ENCODE measurements around the gene THTPA. TPM values are rescaled to one million over a fixed set of nuclear protein-coding genes. Genes with fewer than 3 reads are reported as not detected.

Gene THTPA
- total and polyA plus RNA-seq, 2 of the 13 experiments (the other 11 are each of a cell fraction or from before 2014, with no cell fraction given): 7.4 to 8.7 TPM

DNA sequence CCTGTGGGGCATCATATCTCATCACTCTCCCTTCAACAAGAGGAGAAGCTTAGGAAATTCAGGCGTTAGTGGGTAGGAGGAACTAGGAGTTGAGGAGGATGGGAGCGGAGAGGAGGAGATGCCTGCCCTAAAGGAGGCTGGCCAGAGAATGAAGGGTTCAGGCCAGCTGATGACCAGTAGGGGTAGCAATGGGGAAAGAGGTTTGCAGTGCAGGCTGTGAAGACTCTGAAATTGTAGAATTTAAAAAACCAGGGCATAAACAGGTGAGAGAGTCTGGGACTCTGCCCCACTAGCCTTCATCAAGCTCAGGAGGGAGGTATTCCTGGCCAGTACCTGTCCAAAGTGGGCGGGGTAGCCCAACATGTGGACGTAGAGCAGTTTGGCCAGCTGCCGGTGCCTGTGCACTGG lies 10.7 kb downstream of the THTPA start (continued):
- TF ChIP-seq SPEN (CRISPR knock-in tag; IDR thresholded peaks at IDR 0.05; ENCODE audit: low read depth) (no peak), IRF2 (CRISPR knock-in tag; IDR thresholded peaks at IDR 0.05) (0 out of 2 replicates have a peak, but pooled peaks have one; percentile 26), ZNF781 (CRISPR knock-in tag; IDR thresholded peaks at IDR 0.05; ENCODE audit: borderline replicate concordance, not compliant biosample characterization) (no peak), ZNF331 (CRISPR knock-in tag; IDR thresholded peaks at IDR 0.05) (no peak), NFKBIZ (CRISPR knock-in tag; IDR thresholded peaks at IDR 0.05) (no peak), SMARCC2 (IDR thresholded peaks at IDR 0.05) (no peak), ZNF644 (CRISPR knock-in tag; IDR thresholded peaks at IDR 0.05; ENCODE audit: low read depth) (no peak), JARID2 (CRISPR knock-in tag; IDR thresholded peaks at IDR 0.05; ENCODE audit: insufficient replicate concordance) (peak; percentile 65), HMG20B (CRISPR knock-in tag; conservative IDR thresholded peaks at IDR 0.05) (no peak), MTF1 (CRISPR knock-in tag; IDR thresholded peaks at IDR 0.05) (no peak), ZNF451 (CRISPR knock-in tag; IDR thresholded peaks at IDR 0.05) (no peak), ZNF446 (CRISPR knock-in tag; IDR thresholded peaks at IDR 0.05) (no peak), ZNF564 (CRISPR knock-in tag; IDR thresholded peaks at IDR 0.05) (no peak), TBX2 (CRISPR knock-in tag; IDR thresholded peaks at IDR 0.05; ENCODE audit: borderline replicate concordance) (no peak)
- TF ChIP-seq, protein P1, sequence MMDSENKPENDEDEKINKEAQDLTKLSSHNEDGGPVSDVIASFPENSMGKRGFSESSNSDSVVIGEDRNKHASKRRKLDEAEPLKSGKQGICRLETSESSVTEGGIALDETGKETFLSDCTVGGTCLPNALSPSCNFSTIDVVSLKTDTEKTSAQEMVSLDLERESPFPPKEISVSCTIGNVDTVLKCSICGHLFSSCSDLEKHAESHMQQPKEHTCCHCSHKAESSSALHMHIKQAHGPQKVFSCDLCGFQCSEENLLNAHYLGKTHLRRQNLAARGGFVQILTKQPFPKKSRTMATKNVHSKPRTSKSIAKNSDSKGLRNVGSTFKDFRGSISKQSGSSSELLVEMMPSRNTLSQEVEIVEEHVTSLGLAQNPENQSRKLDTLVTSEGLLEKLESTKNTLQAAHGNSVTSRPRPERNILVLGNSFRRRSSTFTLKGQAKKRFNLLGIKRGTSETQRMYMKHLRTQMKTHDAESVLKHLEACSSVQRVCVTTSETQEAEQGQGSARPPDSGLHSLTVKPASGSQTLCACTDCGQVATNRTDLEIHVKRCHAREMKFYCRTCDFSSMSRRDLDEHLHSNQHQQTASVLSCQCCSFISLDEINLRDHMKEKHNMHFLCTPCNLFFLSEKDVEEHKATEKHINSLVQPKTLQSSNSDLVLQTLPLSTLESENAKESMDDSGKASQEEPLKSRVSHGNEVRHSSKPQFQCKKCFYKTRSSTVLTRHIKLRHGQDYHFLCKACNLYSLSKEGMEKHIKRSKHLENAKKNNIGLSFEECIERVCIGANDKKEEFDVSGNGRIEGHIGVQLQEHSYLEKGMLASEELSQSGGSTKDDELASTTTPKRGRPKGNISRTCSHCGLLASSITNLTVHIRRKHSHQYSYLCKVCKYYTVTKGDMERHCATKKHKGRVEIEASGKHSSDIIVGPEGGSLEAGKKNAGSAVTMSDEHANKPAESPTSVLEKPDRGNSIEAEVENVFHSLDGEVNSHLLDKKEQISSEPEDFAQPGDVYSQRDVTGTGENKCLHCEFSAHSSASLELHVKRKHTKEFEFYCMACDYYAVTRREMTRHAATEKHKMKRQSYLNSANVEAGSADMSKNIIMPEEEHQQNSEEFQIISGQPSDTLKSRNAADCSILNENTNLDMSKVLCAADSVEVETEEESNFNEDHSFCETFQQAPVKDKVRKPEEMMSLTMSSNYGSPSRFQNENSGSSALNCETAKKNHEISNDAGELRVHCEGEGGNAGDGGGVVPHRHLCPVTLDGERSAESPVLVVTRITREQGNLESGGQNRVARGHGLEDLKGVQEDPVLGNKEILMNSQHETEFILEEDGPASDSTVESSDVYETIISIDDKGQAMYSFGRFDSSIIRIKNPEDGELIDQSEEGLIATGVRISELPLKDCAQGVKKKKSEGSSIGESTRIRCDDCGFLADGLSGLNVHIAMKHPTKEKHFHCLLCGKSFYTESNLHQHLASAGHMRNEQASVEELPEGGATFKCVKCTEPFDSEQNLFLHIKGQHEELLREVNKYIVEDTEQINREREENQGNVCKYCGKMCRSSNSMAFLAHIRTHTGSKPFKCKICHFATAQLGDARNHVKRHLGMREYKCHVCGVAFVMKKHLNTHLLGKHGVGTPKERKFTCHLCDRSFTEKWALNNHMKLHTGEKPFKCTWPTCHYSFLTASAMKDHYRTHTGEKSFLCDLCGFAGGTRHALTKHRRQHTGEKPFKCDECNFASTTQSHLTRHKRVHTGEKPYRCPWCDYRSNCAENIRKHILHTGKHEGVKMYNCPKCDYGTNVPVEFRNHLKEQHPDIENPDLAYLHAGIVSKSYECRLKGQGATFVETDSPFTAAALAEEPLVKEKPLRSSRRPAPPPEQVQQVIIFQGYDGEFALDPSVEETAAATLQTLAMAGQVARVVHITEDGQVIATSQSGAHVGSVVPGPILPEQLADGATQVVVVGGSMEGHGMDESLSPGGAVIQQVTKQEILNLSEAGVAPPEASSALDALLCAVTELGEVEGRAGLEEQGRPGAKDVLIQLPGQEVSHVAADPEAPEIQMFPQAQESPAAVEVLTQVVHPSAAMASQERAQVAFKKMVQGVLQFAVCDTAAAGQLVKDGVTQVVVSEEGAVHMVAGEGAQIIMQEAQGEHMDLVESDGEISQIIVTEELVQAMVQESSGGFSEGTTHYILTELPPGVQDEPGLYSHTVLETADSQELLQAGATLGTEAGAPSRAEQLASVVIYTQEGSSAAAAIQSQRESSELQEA (CRISPR knock-in tag; IDR thresholded peaks at IDR 0.05; ENCODE audit: not compliant biosample characterization): no peak
- TF ChIP-seq, protein P2, sequence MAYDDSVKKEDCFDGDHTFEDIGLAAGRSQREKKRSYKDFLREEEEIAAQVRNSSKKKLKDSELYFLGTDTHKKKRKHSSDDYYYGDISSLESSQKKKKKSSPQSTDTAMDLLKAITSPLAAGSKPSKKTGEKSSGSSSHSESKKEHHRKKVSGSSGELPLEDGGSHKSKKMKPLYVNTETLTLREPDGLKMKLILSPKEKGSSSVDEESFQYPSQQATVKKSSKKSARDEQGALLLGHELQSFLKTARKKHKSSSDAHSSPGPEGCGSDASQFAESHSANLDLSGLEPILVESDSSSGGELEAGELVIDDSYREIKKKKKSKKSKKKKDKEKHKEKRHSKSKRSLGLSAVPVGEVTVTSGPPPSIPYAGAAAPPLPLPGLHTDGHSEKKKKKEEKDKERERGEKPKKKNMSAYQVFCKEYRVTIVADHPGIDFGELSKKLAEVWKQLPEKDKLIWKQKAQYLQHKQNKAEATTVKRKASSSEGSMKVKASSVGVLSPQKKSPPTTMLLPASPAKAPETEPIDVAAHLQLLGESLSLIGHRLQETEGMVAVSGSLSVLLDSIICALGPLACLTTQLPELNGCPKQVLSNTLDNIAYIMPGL (CRISPR knock-in tag; IDR thresholded peaks at IDR 0.05; ENCODE audit: borderline replicate concordance in 1 of 2, low read depth in 1 of 2): peak in 1 of 2 experiments; percentile 64; a peak in 1 of 4 replicates
- TF ChIP-seq, protein P3, sequence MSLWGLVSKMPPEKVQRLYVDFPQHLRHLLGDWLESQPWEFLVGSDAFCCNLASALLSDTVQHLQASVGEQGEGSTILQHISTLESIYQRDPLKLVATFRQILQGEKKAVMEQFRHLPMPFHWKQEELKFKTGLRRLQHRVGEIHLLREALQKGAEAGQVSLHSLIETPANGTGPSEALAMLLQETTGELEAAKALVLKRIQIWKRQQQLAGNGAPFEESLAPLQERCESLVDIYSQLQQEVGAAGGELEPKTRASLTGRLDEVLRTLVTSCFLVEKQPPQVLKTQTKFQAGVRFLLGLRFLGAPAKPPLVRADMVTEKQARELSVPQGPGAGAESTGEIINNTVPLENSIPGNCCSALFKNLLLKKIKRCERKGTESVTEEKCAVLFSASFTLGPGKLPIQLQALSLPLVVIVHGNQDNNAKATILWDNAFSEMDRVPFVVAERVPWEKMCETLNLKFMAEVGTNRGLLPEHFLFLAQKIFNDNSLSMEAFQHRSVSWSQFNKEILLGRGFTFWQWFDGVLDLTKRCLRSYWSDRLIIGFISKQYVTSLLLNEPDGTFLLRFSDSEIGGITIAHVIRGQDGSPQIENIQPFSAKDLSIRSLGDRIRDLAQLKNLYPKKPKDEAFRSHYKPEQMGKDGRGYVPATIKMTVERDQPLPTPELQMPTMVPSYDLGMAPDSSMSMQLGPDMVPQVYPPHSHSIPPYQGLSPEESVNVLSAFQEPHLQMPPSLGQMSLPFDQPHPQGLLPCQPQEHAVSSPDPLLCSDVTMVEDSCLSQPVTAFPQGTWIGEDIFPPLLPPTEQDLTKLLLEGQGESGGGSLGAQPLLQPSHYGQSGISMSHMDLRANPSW (CRISPR knock-in tag; IDR thresholded peaks at IDR 0.05; ENCODE audit: borderline replicate concordance): no peak

Data from HepG2 (cell line).